DND-41 (cell line): ENCODE measurements around the gene CYTH4.

Experiments
- ATAC-seq: fragments of 200-7000 bp; cut with Tn5 transposase; 3 replicates; pipeline ENCODE4 v1.9.1; 2021; ENCODE audit warnings: low read depth; ENCODE audit not compliant: insufficient read depth
- DNase-seq: peaks from one replicate; pipeline ENCODE4 v3.0.0-alpha.2; 2020
- H2AFZ ChIP-seq: 2 replicates; pipeline ENCODE4 v1.6.0; 2012; ENCODE audit warnings: low read depth, low read length
- H3K27ac ChIP-seq: 2 replicates; pipeline ENCODE4 v1.5.1; 2012; ENCODE audit warnings: low read length, inconsistent platforms
- H3K27me3 ChIP-seq: fragments of 200-600 bp; sonication (generic); 2 replicates; pipeline ENCODE4 v1.6.0; 2012; ENCODE audit warnings: low read length, mild to moderate bottlenecking, inconsistent platforms; ENCODE audit not compliant: insufficient read depth, poor library complexity
- H3K36me3 ChIP-seq: 2 replicates; pipeline ENCODE4 v1.5.1; 2012; ENCODE audit warnings: low read length, inconsistent platforms; ENCODE audit not compliant: insufficient read depth
- H3K4me1 ChIP-seq: 2 replicates; pipeline ENCODE4 v1.5.1; 2012; ENCODE audit warnings: mild to moderate bottlenecking, low read length; ENCODE audit not compliant: insufficient read depth
- H3K4me2 ChIP-seq: 2 replicates; pipeline ENCODE4 v1.6.0; 2012; ENCODE audit warnings: mild to moderate bottlenecking, moderate library complexity, low read length, inconsistent platforms; ENCODE audit not compliant: insufficient read depth
- H3K4me3 ChIP-seq, 2 experiments: fragments of 200-600 bp in 1 of 2; shearing (Covaris generic) in 1 of 2; 2 replicates each; pipeline ENCODE4 v1.5.1; 2012 to 2016; ENCODE audit warnings: inconsistent platforms in 2 of 2, low read length in 2 of 2, mild to moderate bottlenecking in 2 of 2, low read depth in 1 of 2, moderate library complexity in 1 of 2
- H3K79me2 ChIP-seq: 2 replicates; pipeline ENCODE4 v1.6.0; 2012; ENCODE audit warnings: low read length, inconsistent platforms; ENCODE audit not compliant: insufficient read depth
- H3K9ac ChIP-seq: 2 replicates; pipeline ENCODE4 v1.6.0; 2012; ENCODE audit warnings: low read depth, mild to moderate bottlenecking, inconsistent platforms, low read length, moderate library complexity
- H3K9me3 ChIP-seq: 2 replicates; pipeline ENCODE4 v1.5.1; 2012; ENCODE audit warnings: low read length, moderate library complexity, mild to moderate bottlenecking, inconsistent platforms; ENCODE audit not compliant: insufficient read depth, severe bottlenecking
- H4K20me1 ChIP-seq: 2 replicates; pipeline ENCODE4 v1.6.0; 2012; ENCODE audit warnings: low read length; ENCODE audit not compliant: insufficient read depth
- CTCF ChIP-seq: IDR thresholded peaks from 2 replicates; pipeline ENCODE4 v1.5.1; 2012; ENCODE audit warnings: borderline replicate concordance, low read length, moderate library complexity, mild to moderate bottlenecking; ENCODE audit not compliant: poor library complexity, severe bottlenecking; ENCODE audit errors: extremely low read depth
- EZH2 ChIP-seq: IDR thresholded peaks from 3 replicates; pipeline ENCODE4 v1.6.1; 2012; ENCODE audit warnings: borderline replicate concordance, low read depth, mild to moderate bottlenecking, moderate library complexity, low read length, inconsistent platforms; ENCODE audit not compliant: severe bottlenecking

Gene CYTH4

GRCh38 chr22:37259540-37260029, 22.7 kb upstream of the CYTH4 start:
- Histone ChIP-seq H3K36me3 (no peaks in the 10 kb centered on the region), H3K4me3 (no peak overlapping the region), H3K4me1 (no peaks in the 10 kb centered on the region), H3K9ac (no peak overlapping the region), H4K20me1 (no peaks in the 10 kb centered on the region; the same call in 1 of the 2 replicates), H2AFZ (no peak overlapping the region), H3K79me2 (no peaks in the 10 kb centered on the region), H3K9me3 (peaks cover 11% of the 10 kb centered on the region), H3K27me3 (peaks cover 7% of the 10 kb centered on the region), H3K4me2 (no peak overlapping the region), H3K27ac (no peak overlapping the region)
- no peak for TF ChIP-seq CTCF
- TF ChIP-seq EZH2: no peak
- no peak for ATAC-seq
- DNase-seq: no peak

- DNase-seq (no peak), ATAC-seq (no peak)
- Histone ChIP-seq H3K9me3 (peaks cover 12% of the 10 kb centered on the region), H3K27me3 (peaks cover 7% of the 10 kb centered on the region), H3K4me1 (no peaks in the 10 kb centered on the region), H3K4me2 (no peak overlapping the region), H3K4me3 (no peak overlapping the region), H3K36me3 (no peaks in the 10 kb centered on the region), H3K79me2 (no peaks in the 10 kb centered on the region), H2AFZ (no peak overlapping the region), H4K20me1 (no peaks in the 10 kb centered on the region; the same call in 1 of the 2 replicates), H3K9ac (no peak overlapping the region), H3K27ac (no peak overlapping the region)
- TF ChIP-seq CTCF: no peak
- no peak for TF ChIP-seq EZH2
These were observed 22.0 kb upstream of the CYTH4 start for GRCh38 chr22:37260155-37260795.

- ATAC-seq (peak; percentile 74; the same call in 2 of the 3 replicates), DNase-seq (peak; percentile 61)
- Histone ChIP-seq H3K4me1 (no peaks in the 10 kb centered on the region), H2AFZ (no peak overlapping the region), H3K9ac (no peak overlapping the region), H3K4me2 (no peak overlapping the region), H4K20me1 (no peaks in the 10 kb centered on the region; the same call in 1 of the 2 replicates), H3K9me3 (peaks cover 12% of the 10 kb centered on the region), H3K4me3 (no peak overlapping the region), H3K79me2 (no peaks in the 10 kb centered on the region), H3K27me3 (peaks cover 4% of the 10 kb centered on the region), H3K36me3 (no peaks in the 10 kb centered on the region), H3K27ac (no peak overlapping the region)
- TF ChIP-seq EZH2 (no peak), CTCF (peak; percentile 86)
These were observed 21.4 kb upstream of the CYTH4 start for GRCh38 chr22:37260901-37261336.
